Fibroblast of lung (primary cell): ENCODE results near the gene C5orf63.
"Not testable (repeated sequence)": the region's sequence is repeated elsewhere in the genome, so short reads cannot be mapped to it uniquely, and the experiment has no call there.

Experiments
- EZH2 ChIP-seq: IDR thresholded peaks from 2 replicates; pipeline ENCODE4 v1.5.1; 2012; ENCODE audit warnings: low read length, control low read depth, mild to moderate bottlenecking; ENCODE audit errors: missing control alignments
- TF ChIP-seq, protein P1 (sequence below), 2 donors: IDR thresholded peaks in 1 of 2; conservative IDR thresholded peaks in 1 of 2; 1 replicate in 1 of 2; 2 replicates in 1 of 2; pipeline ENCODE4 v1.5.1; 2011 to 2012; ENCODE audit warnings: low read length in 2 of 2, control low read depth in 1 of 2, inconsistent platforms in 1 of 2, low read depth in 1 of 2, mild to moderate bottlenecking in 1 of 2

DNA sequence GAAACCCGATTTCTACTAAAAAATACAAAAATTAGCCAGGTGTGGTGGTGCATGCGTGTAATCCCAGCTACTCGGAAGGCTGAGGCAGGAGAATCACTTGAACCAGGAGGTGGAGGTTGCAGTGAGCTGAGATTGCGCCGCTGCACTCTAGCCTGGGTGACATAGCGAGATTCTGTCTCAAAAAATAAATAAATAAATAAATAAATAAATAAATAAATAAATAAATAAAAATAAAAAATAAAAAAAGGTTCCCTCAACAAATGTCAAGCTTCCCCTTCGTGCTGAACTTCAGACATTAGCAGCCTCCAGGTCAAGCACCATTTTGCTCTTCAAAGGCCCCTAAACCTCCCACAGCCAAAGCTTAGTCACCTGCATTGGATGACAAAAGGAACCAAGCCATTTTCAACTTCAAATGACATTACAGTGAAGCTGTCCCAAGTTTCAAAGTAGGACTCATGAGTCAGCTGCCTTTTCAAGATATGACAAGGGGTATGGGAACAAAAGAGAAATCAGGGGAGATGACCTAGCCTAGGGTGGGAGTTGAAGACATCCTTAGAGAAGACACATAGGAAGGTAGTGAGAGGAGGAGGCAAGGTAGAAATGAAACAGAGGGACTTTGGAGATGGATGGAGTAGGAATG lies 49.6 kb downstream of the C5orf63 start:
- TF ChIP-seq, protein P1, sequence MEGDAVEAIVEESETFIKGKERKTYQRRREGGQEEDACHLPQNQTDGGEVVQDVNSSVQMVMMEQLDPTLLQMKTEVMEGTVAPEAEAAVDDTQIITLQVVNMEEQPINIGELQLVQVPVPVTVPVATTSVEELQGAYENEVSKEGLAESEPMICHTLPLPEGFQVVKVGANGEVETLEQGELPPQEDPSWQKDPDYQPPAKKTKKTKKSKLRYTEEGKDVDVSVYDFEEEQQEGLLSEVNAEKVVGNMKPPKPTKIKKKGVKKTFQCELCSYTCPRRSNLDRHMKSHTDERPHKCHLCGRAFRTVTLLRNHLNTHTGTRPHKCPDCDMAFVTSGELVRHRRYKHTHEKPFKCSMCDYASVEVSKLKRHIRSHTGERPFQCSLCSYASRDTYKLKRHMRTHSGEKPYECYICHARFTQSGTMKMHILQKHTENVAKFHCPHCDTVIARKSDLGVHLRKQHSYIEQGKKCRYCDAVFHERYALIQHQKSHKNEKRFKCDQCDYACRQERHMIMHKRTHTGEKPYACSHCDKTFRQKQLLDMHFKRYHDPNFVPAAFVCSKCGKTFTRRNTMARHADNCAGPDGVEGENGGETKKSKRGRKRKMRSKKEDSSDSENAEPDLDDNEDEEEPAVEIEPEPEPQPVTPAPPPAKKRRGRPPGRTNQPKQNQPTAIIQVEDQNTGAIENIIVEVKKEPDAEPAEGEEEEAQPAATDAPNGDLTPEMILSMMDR (conservative IDR thresholded peaks at IDR 0.05 in 1 of 2, IDR thresholded peaks at IDR 0.05 in 1 of 2; ENCODE audit: low read depth in 1 of 2, low read length in 2 of 2): not testable (repeated sequence)
- not testable (repeated sequence) for TF ChIP-seq EZH2
